Measurements from ENCODE around the gene ZBTB39.
"Not testable (repeated sequence)": the region's sequence is repeated elsewhere in the genome, so short reads cannot be mapped to it uniquely, and the experiment has no call there.

Gene ZBTB39

GRCh38 chr12:57001448-57001906 lies 4.9 kb downstream of the ZBTB39 start:
- DNase-seq (ENCODE audit: low read depth in 2 of 2): peak; percentile 16 to 47

- no peak for DNase-seq (ENCODE audit: low read depth in 2 of 2)
Observed at GRCh38 chr12:57000393-57000792, 6.0 kb downstream of the ZBTB39 start.

GRCh38 chr12:56999456-56999855 lies 6.9 kb downstream of the ZBTB39 start:
- DNase-seq (ENCODE audit: low read depth in 2 of 2): no peak

GRCh38 chr12:56998981-56999380 lies 7.4 kb downstream of the ZBTB39 start:
- no peak for DNase-seq (ENCODE audit: low read depth in 2 of 2)

- DNase-seq (ENCODE audit: low read depth in 2 of 2): no peak
Observed at GRCh38 chr12:56998316-56998715, 8.0 kb downstream of the ZBTB39 start.

GRCh38 chr12:56996793-56997545 lies 9.4 kb downstream of the ZBTB39 start:
- no peak for DNase-seq (ENCODE audit: low read depth in 2 of 2)

- DNase-seq (ENCODE audit: low read depth in 2 of 2): no peak
Observed at GRCh38 chr12:56995930-56996496, 10.3 kb downstream of the ZBTB39 start.

- DNase-seq (ENCODE audit: low read depth in 2 of 2): no peak
Observed at GRCh38 chr12:56995201-56995929, 11.0 kb downstream of the ZBTB39 start.

- DNase-seq (ENCODE audit: low read depth in 2 of 2): no peak
Observed at GRCh38 chr12:56994231-56994746, 12.1 kb downstream of the ZBTB39 start.

- DNase-seq (ENCODE audit: low read depth in 2 of 2): no peak
Observed at GRCh38 chr12:56993346-56993745, 13.0 kb downstream of the ZBTB39 start.

GRCh38 chr12:56991319-56992246 lies 14.8 kb downstream of the ZBTB39 start:
- no peak for DNase-seq (ENCODE audit: low read depth in 2 of 2)

GRCh38 chr12:56990648-56991318 lies 15.6 kb downstream of the ZBTB39 start:
- no peak for DNase-seq (ENCODE audit: low read depth in 2 of 2)

GRCh38 chr12:56989861-56990610 lies 16.3 kb downstream of the ZBTB39 start:
- no peak for DNase-seq (ENCODE audit: low read depth in 2 of 2)

- no peak for DNase-seq (ENCODE audit: low read depth in 2 of 2)
Observed at GRCh38 chr12:56988207-56988739, 18.1 kb downstream of the ZBTB39 start.

GRCh38 chr12:56987551-56988053 lies 18.7 kb downstream of the ZBTB39 start:
- peak; percentile 45 to 68 for DNase-seq (ENCODE audit: low read depth in 2 of 2)

- DNase-seq (ENCODE audit: low read depth in 2 of 2): no peak
Observed at GRCh38 chr12:56987011-56987410, 19.3 kb downstream of the ZBTB39 start.

- not testable (repeated sequence) for DNase-seq (ENCODE audit: low read depth in 2 of 2)
Observed at GRCh38 chr12:56985714-56986113, 20.6 kb downstream of the ZBTB39 start.

- no peak for DNase-seq (ENCODE audit: low read depth in 2 of 2)
Observed at GRCh38 chr12:56983386-56983785, 23.0 kb downstream of the ZBTB39 start.

- not testable (repeated sequence) for DNase-seq (ENCODE audit: low read depth in 2 of 2)
Observed at GRCh38 chr12:56982578-56983236, 23.6 kb downstream of the ZBTB39 start.
